Mesenchymal stem cell (in vitro differentiated cells and primary cell): ENCODE data around the gene BORCS6.

Experiments used
- DNase-seq: peaks from one replicate; pipeline ENCODE4 v3.0.0-alpha.2; 2013
- H2AFZ ChIP-seq: one replicate; pipeline ENCODE4 v1.6.1; 2013; ENCODE audit warnings: low read depth, mild to moderate bottlenecking, control low read depth, inconsistent platforms, low read length, moderate library complexity
- H2AK5ac ChIP-seq: 2 replicates; pipeline ENCODE4 v1.6.1; 2013; ENCODE audit warnings: low read length, moderate library complexity, mild to moderate bottlenecking, inconsistent platforms; ENCODE audit not compliant: severe bottlenecking
- H2BK120ac ChIP-seq: one replicate; pipeline ENCODE4 v1.6.1; 2013; ENCODE audit warnings: low read depth, mild to moderate bottlenecking, inconsistent platforms, low read length, moderate library complexity
- H2BK12ac ChIP-seq, 2 experiments: one replicate each; pipeline ENCODE4 v1.6.1; 2013; ENCODE audit warnings: inconsistent platforms in 2 of 2, low read length in 2 of 2, mild to moderate bottlenecking in 2 of 2, moderate library complexity in 2 of 2, control low read depth in 1 of 2
- H2BK15ac ChIP-seq: one replicate; pipeline ENCODE4 v1.6.1; 2013; ENCODE audit warnings: mild to moderate bottlenecking, low read depth, inconsistent platforms; ENCODE audit not compliant: poor library complexity, severe bottlenecking
- H2BK5ac ChIP-seq: 2 replicates; pipeline ENCODE4 v1.6.1; 2013; ENCODE audit warnings: low read depth, mild to moderate bottlenecking, low read length, control low read depth, inconsistent platforms; ENCODE audit not compliant: poor library complexity, severe bottlenecking
- H3K14ac ChIP-seq, 2 experiments: one replicate each; pipeline ENCODE4 v1.6.1; 2013; ENCODE audit warnings: inconsistent platforms in 2 of 2, low read length in 2 of 2, control low read depth in 1 of 2, mild to moderate bottlenecking in 1 of 2, moderate library complexity in 1 of 2
- H3K18ac ChIP-seq, 2 experiments: one replicate each; pipeline ENCODE4 v1.6.1; 2013; ENCODE audit warnings: inconsistent platforms in 2 of 2, low read length in 2 of 2, control low read depth in 1 of 2, low read depth in 1 of 2, mild to moderate bottlenecking in 1 of 2
- H3K23ac ChIP-seq, 2 experiments: one replicate each; pipeline ENCODE4 v1.6.1; 2013; ENCODE audit warnings: inconsistent platforms in 2 of 2, low read length in 2 of 2, mild to moderate bottlenecking in 2 of 2, moderate library complexity in 2 of 2, control low read depth in 1 of 2
- H3K27ac ChIP-seq: 2 replicates; pipeline ENCODE4 v1.5.1; 2013; ENCODE audit warnings: mild to moderate bottlenecking, moderate library complexity, low read length, control low read depth, inconsistent platforms; ENCODE audit not compliant: poor library complexity, severe bottlenecking
- H3K27me3 ChIP-seq, 2 experiments: 2 replicates each; pipeline versions ENCODE4 v1.6.1 to v1.7.0; 2013; ENCODE audit warnings: low read length in 2 of 2, mild to moderate bottlenecking in 2 of 2, moderate library complexity in 2 of 2, control low read depth in 1 of 2, inconsistent platforms in 1 of 2; ENCODE audit not compliant: control insufficient read depth in 1 of 2, insufficient read depth in 1 of 2
- H3K36me3 ChIP-seq, 2 experiments: 2 replicates each; pipeline versions ENCODE4 v1.6.1 to v1.7.0; 2013; ENCODE audit warnings: low read length in 2 of 2, control low read depth in 1 of 2, inconsistent platforms in 1 of 2, low read depth in 1 of 2, mild to moderate bottlenecking in 1 of 2; ENCODE audit not compliant: insufficient read depth in 2 of 2, control insufficient read depth in 1 of 2
- H3K4ac ChIP-seq, 2 experiments: one replicate each; pipeline ENCODE4 v1.6.1; 2013; ENCODE audit warnings: inconsistent platforms in 2 of 2, low read length in 2 of 2, mild to moderate bottlenecking in 2 of 2, moderate library complexity in 2 of 2, control low read depth in 1 of 2, low read depth in 1 of 2
- H3K4me1 ChIP-seq: 2 replicates; pipeline ENCODE4 v1.6.1; 2013; ENCODE audit warnings: low read depth, low read length, control low read depth; ENCODE audit not compliant: control insufficient read depth, insufficient read depth
- H3K4me2 ChIP-seq: 2 replicates; pipeline ENCODE4 v1.6.1; 2013; ENCODE audit warnings: low read length, mild to moderate bottlenecking, inconsistent platforms; ENCODE audit not compliant: poor library complexity, severe bottlenecking
- H3K4me3 ChIP-seq, 2 experiments: 2 replicates each; pipeline versions ENCODE4 v1.5.1 to v1.7.0; 2013; ENCODE audit warnings: low read length in 2 of 2, mild to moderate bottlenecking in 2 of 2, control low read depth in 1 of 2, low read depth in 1 of 2; ENCODE audit not compliant: insufficient read depth in 1 of 2
- H3K79me1 ChIP-seq: replicated peaks from 2 replicates; pipeline ENCODE4 v1.6.1; 2013; ENCODE audit warnings: mild to moderate bottlenecking, control low read depth, low read length, inconsistent platforms; ENCODE audit not compliant: poor library complexity, severe bottlenecking
- H3K9ac ChIP-seq: 2 replicates; pipeline ENCODE4 v1.7.0; 2013; ENCODE audit warnings: mild to moderate bottlenecking, low read length, moderate library complexity
- H3K9me3 ChIP-seq: 2 replicates; pipeline ENCODE4 v1.7.0; 2013; ENCODE audit warnings: mild to moderate bottlenecking, low read length; ENCODE audit not compliant: control insufficient read depth
- H4K8ac ChIP-seq: one replicate; pipeline ENCODE4 v1.6.1; 2013; ENCODE audit warnings: inconsistent platforms, mild to moderate bottlenecking, low read length, moderate library complexity
- H4K91ac ChIP-seq: one replicate; pipeline ENCODE4 v1.6.1; 2013; ENCODE audit warnings: mild to moderate bottlenecking, low read length, inconsistent platforms
- WGBS: methylation state at CpG from one replicate; pipeline ENCODE4 v1.1.7; 2013; ENCODE audit warnings: mixed read lengths; 5-methylcytosine and 5-hydroxymethylcytosine counted together

BORCS6 gene

DNA sequence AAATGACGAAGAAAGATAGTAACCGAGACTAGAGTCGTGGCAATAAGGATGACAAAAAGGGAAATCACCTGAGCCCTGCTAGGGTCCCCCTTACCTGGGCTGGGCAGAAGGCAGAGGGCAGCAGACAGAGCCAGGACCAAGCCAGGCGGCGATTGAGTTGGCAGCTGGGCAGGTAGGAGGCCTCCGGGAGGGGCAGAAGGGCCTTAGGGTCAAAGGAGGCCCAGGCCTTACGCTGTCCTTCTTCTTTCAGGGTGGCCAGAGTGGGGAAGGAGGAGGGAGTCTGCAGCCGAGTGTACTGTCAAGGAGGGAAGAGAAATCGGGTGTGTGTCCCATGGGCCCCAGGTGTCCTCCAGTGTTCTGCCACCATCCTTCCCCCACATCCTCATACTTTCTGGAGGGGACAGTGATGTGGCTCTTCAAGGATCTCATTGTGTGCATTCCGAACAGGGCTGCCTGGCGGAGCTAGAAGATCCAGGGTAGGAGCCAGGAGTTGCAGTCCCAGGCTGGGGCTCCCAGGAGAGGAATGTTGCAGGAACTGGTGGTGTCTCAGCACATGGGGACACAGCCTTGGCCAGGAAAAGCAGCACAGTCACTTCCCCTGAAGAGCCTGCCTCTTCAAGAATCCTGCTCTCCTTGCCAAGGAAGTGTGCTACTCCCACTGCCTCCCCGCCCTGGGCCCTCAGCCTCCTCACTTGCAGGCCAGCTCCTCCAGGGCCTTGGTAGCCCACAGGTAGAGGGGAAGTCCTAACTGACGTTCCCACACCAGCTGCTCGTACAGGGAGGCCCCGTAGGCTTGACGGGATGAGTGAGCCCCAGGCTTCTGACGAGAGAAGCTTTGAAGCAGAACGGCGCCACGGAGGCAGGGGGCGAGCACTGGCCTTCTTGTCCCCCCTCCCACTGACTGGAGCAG, 44.6 kb upstream of the BORCS6 start:
- 96% methylated on average over 18 of the region's 21 CpGs for WGBS
- Histone ChIP-seq H3K27ac (no peak overlapping the region), H3K9ac (no peak overlapping the region), H2BK12ac (no peak overlapping the region), H3K36me3 (peaks cover 73 to 95% of the 10 kb centered on the region in 2 experiments), H3K79me1 (peaks cover 7% of the 10 kb centered on the region), H3K4me2 (no peak overlapping the region), H2BK5ac (no peak overlapping the region), H3K4ac (no peak overlapping the region), H3K23ac (no peak overlapping the region), H4K8ac (no peak overlapping the region), H3K4me3 (no peak overlapping the region), H3K27me3 (no peaks in the 10 kb centered on the region), H3K4me1 (no peaks in the 10 kb centered on the region), H3K9me3 (no peaks in the 10 kb centered on the region), H2BK15ac (no peak overlapping the region), H2AFZ (no peak overlapping the region), H2AK5ac (no peak overlapping the region), H3K18ac (no peak overlapping the region), H4K91ac (no peak overlapping the region), H2BK120ac (no peak overlapping the region), H3K14ac (no peak overlapping the region)
- no peak for DNase-seq

GRCh38 chr17:8231701-8232100, 41.7 kb upstream of the BORCS6 start:
- no peak overlapping the region for H4K91ac ChIP-seq
- H3K4me2 ChIP-seq = no peak overlapping the region
- H3K4ac ChIP-seq = no peak overlapping the region
- no peak overlapping the region for H2BK120ac ChIP-seq
- no peak overlapping the region for H3K18ac ChIP-seq
- H2BK15ac ChIP-seq = no peak overlapping the region
- peaks cover 2% of the 10 kb centered on the region for H3K79me1 ChIP-seq
- peaks cover 83 to 94% of the 10 kb centered on the region in 2 experiments for H3K36me3 ChIP-seq
- H2AK5ac ChIP-seq = no peak overlapping the region
- no peaks in the 10 kb centered on the region for H3K4me1 ChIP-seq
- H3K4me3 ChIP-seq = no peak overlapping the region
- H4K8ac ChIP-seq = no peak overlapping the region
- H2BK12ac ChIP-seq = no peak overlapping the region
- H2BK5ac ChIP-seq = no peak overlapping the region
- H3K23ac ChIP-seq = no peak overlapping the region
- H3K14ac ChIP-seq = no peak overlapping the region
- WGBS = 96% methylated on average over 10 of the region's 10 CpGs
- no peaks in the 10 kb centered on the region for H3K27me3 ChIP-seq
- DNase-seq = no peak
- no peak overlapping the region for H2AFZ ChIP-seq
- no peak overlapping the region for H3K9ac ChIP-seq
- no peak overlapping the region for H3K27ac ChIP-seq
- H3K9me3 ChIP-seq = no peaks in the 10 kb centered on the region

DNA sequence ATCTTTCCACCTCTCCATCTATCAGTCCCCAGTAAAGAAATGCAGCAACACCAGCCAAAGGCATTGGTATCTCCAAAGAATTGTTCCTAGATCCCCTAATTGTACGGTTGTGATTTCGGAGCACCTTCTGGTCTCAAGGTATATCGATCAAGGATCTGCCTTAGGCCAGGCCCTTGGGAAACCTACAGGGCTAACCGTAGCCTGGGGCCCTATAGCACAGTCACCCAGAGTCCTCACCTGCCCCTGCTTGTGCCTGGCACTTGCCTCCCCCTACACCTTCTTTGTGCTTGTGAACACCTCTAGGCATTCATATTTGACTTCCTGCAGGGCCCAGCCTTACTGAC, 37.2 kb upstream of the BORCS6 start:
- no peak overlapping the region for H3K23ac ChIP-seq
- H2BK5ac ChIP-seq = no peak overlapping the region
- peaks cover 13% of the 10 kb centered on the region for H3K4me1 ChIP-seq
- H2BK15ac ChIP-seq = no peak overlapping the region
- no peaks in the 10 kb centered on the region for H3K79me1 ChIP-seq
- H3K4me2 ChIP-seq = peak overlapping the region; percentile 23
- no peak overlapping the region for H3K4ac ChIP-seq
- H3K4me3 ChIP-seq = peak overlapping the region in 1 of 2 experiments; percentile 75
- peak overlapping the region; percentile 10 for H3K27ac ChIP-seq
- H2BK12ac ChIP-seq = no peak overlapping the region
- peak overlapping the region; percentile 66 for H4K8ac ChIP-seq
- no peak overlapping the region for H3K14ac ChIP-seq
- H4K91ac ChIP-seq = no peak overlapping the region
- H3K9me3 ChIP-seq = no peaks in the 10 kb centered on the region
- no peak overlapping the region for H3K18ac ChIP-seq
- H2AK5ac ChIP-seq = no peak overlapping the region
- no peak overlapping the region for H2AFZ ChIP-seq
- H3K9ac ChIP-seq = peak overlapping the region; percentile 85
- H3K36me3 ChIP-seq = peaks cover 48 to 49% of the 10 kb centered on the region in 2 experiments
- DNase-seq = no peak
- H3K27me3 ChIP-seq = no peaks in the 10 kb centered on the region
- 84% methylated on average over 4 of the region's 4 CpGs for WGBS
- no peak overlapping the region for H2BK120ac ChIP-seq

DNA sequence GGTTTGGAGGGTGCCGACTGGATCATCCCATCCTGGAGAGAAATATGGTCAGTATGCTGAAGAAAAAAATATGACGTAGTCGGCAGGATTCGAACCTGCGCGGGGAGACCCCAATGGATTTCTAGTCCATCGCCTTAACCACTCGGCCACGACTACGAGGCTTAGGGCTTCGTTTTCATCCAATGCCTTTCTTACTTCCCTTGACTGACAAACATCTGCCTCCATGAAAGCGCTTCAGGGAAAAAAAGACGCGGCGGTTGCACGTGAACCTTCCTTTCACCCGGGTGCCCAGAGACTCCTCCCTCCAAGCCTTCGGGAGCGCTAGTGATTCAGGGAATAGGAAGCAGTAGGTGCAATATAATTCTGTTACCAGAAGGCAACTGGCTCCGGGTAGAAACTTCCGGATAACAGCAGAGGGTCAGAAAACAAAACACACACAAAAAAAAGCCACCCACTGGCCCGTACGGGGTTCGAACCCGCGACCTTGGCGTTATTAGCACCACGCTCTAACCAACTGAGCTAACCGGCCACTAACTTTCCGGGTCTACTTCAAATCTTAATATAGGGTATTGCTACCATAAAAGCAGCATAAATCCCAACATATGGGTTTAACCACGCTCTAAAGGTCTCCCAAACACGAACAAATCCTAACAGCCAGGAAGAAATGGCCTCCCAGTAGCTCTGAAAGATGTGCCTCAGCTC, 36.7 kb upstream of the BORCS6 start:
- DNase-seq = peak; percentile 97
- Histone ChIP-seq H4K8ac (peak overlapping the region; percentile 66), H2BK5ac (no peak overlapping the region), H3K27ac (peak overlapping the region; percentile 71), H3K9ac (peak overlapping the region; percentile 85), H3K4ac (no peak overlapping the region), H3K4me1 (peaks cover 13% of the 10 kb centered on the region), H3K36me3 (peaks cover 43 to 44% of the 10 kb centered on the region in 2 experiments), H3K4me3 (peak overlapping the region; percentile 40 to 75), H3K79me1 (no peaks in the 10 kb centered on the region), H2AK5ac (no peak overlapping the region), H2AFZ (no peak overlapping the region), H2BK15ac (no peak overlapping the region), H3K18ac (no peak overlapping the region), H3K27me3 (no peaks in the 10 kb centered on the region), H3K23ac (no peak overlapping the region), H4K91ac (no peak overlapping the region), H2BK120ac (no peak overlapping the region), H2BK12ac (no peak overlapping the region), H3K14ac (no peak overlapping the region), H3K9me3 (no peaks in the 10 kb centered on the region), H3K4me2 (peak overlapping the region; percentile 49)
- WGBS = 2% methylated on average over 30 of the region's 32 CpGs
